Kidney epithelial cell (primary cell): Measurements from ENCODE around the gene ADAMTS2. TPM values are rescaled to one million over a fixed set of nuclear protein-coding genes. Genes with fewer than 3 reads are reported as not detected.

Experiments
- DNase-seq: peaks from one replicate; pipeline ENCODE4 v3.0.0-alpha.2; 2010; ENCODE audit warnings: low read depth
- H3K27me3 ChIP-seq: 2 replicates; pipeline ENCODE4 v1.6.0; 2011; ENCODE audit warnings: low read length; ENCODE audit not compliant: control insufficient read depth, insufficient read depth
- H3K36me3 ChIP-seq: 2 replicates; pipeline ENCODE4 v1.5.1; 2011; ENCODE audit warnings: low read length; ENCODE audit not compliant: control insufficient read depth, insufficient read depth
- H3K4me3 ChIP-seq: 2 replicates; pipeline ENCODE4 v1.5.1; 2011; ENCODE audit warnings: low read depth, mild to moderate bottlenecking, control low read depth, low read length
- CTCF ChIP-seq: IDR thresholded peaks from 2 replicates; pipeline ENCODE4 v1.5.1; 2011; ENCODE audit warnings: mild to moderate bottlenecking, moderate library complexity, low read length, control low read depth, inconsistent platforms; ENCODE audit not compliant: insufficient read depth, poor library complexity, severe bottlenecking
- total RNA-seq: library from RNA; depleted of rRNA; stranded (reverse); fragments of >200 nt; gene quantifications from 2 replicates; pipeline ENCODE4 v1.2.3, GENCODE V29; 2015

ADAMTS2 gene
- total RNA-seq, 1 donor from 2014 or later: 1.8 TPM

- Histone ChIP-seq H3K36me3 (no peaks in the 10 kb centered on the region), H3K4me3 (no peak overlapping the region), H3K27me3 (no peaks in the 10 kb centered on the region)
- no peak for DNase-seq
- TF ChIP-seq CTCF: no peak
Measured at GRCh38 chr5:179164331-179165311, 180.6 kb downstream of the ADAMTS2 start.

- Histone ChIP-seq H3K4me3 (no peak overlapping the region), H3K36me3 (no peaks in the 10 kb centered on the region), H3K27me3 (no peaks in the 10 kb centered on the region)
- TF ChIP-seq CTCF: no peak
- no peak for DNase-seq
Measured at GRCh38 chr5:179163236-179164155, 181.8 kb downstream of the ADAMTS2 start.

- TF ChIP-seq CTCF: no peak
- no peak for DNase-seq
- no peaks in the 10 kb centered on the region for H3K36me3 ChIP-seq
- no peak overlapping the region for H3K4me3 ChIP-seq
- no peaks in the 10 kb centered on the region for H3K27me3 ChIP-seq
Measured at GRCh38 chr5:179162351-179163235, 182.7 kb downstream of the ADAMTS2 start.

- H3K27me3 ChIP-seq: no peaks in the 10 kb centered on the region
- H3K4me3 ChIP-seq: no peak overlapping the region
- no peak for TF ChIP-seq CTCF
- H3K36me3 ChIP-seq: no peaks in the 10 kb centered on the region
- DNase-seq: no peak
Measured at GRCh38 chr5:179161901-179162300, 183.4 kb downstream of the ADAMTS2 start.

- Histone ChIP-seq H3K36me3 (no peaks in the 10 kb centered on the region), H3K27me3 (no peaks in the 10 kb centered on the region), H3K4me3 (no peak overlapping the region)
- no peak for DNase-seq
- TF ChIP-seq CTCF: no peak
Measured at GRCh38 chr5:179160584-179160983, 184.7 kb downstream of the ADAMTS2 start.
